Gastrocnemius medialis (tissue), 4 donors: ENCODE data around the gene KRT82. TPM values are rescaled to one million over a fixed set of nuclear protein-coding genes. Genes with fewer than 3 reads are reported as not detected.

Source experiments
- ATAC-seq, 2 donors: fragments of 150-250 bp; one replicate each; pipeline ENCODE4 v1.9.1; 2016
- DNase-seq, 2 donors: peaks; one replicate each; pipeline ENCODE4 v3.0.0-alpha.2; 2019
- H3K27ac ChIP-seq, 4 donors: fragments of 200-600 bp; sonication (generic); 1 replicate in 1 of 4; 2 replicates in 3 of 4; pipeline ENCODE4 v1.5.1; 2016 to 2018; ENCODE audit warnings: mild to moderate bottlenecking in 2 of 4, moderate library complexity in 1 of 4
- H3K27me3 ChIP-seq, 3 donors: fragments of 200-600 bp; sonication (generic) in 2 of 3; 1 replicate in 1 of 3; 2 replicates in 2 of 3; pipeline versions ENCODE4 v1.5.1 to v1.6.0; 2016 to 2019; ENCODE audit warnings: mild to moderate bottlenecking in 1 of 3, moderate library complexity in 1 of 3
- H3K36me3 ChIP-seq, 2 donors: fragments of 200-600 bp; sonication (generic) in 1 of 2; one replicate each; pipeline ENCODE4 v1.5.1; 2017 to 2018
- H3K4me1 ChIP-seq, 2 donors: fragments of 200-600 bp; sonication (generic) in 1 of 2; one replicate each; pipeline ENCODE4 v1.5.1; 2016 to 2017; ENCODE audit warnings: mild to moderate bottlenecking in 2 of 2
- H3K4me3 ChIP-seq, 4 donors: fragments of 200-600 bp; sonication (generic) in 3 of 4; 1 replicate in 1 of 4; 2 replicates in 3 of 4; pipeline ENCODE4 v1.5.1; 2016 to 2019; ENCODE audit warnings: mild to moderate bottlenecking in 2 of 4
- H3K9me3 ChIP-seq, 3 donors: fragments of 200-600 bp; sonication (generic) in 2 of 3; 1 replicate in 1 of 3; 2 replicates in 2 of 3; pipeline ENCODE4 v1.5.1; 2016 to 2019
- POLR2A ChIP-seq, 2 donors: fragments of 450-650 bp; IDR thresholded peaks; one replicate each; pipeline ENCODE4 v1.6.1; 2017; ENCODE audit warnings: antibody characterized with exemption in 2 of 2, mild to moderate bottlenecking in 2 of 2, moderate library complexity in 2 of 2
- in situ Hi-C, 4 donors: fragments of 200-750 bp; cut with MboI; loops; one replicate each; pipeline versions ENCODE4 v1.15.0 to v1.8.0; 2017; ENCODE audit warnings: low sequenced_read_pairs in 4 of 4
- intact Hi-C: fragments of 100-400 bp; cut with DNase I; formaldehyde crosslinking; loops from one replicate; pipeline ENCODE4 v1.15.1; 2023; ENCODE audit warnings: low total_unique reads
- total RNA-seq, 4 donors: library from RNA; depleted of rRNA; stranded (reverse); fragments of >200 nt; gene quantifications; one replicate each; pipeline versions ENCODE4 v1.1.0 to v1.2.3, GENCODE V29; 2016
- TF ChIP-seq, protein P1 (sequence below), 5 experiments: fragments of 450-650 bp in 3 of 5; fragments of 200-600 bp in 2 of 5; sonication (generic) in 2 of 5; IDR thresholded peaks in 4 of 5; conservative IDR thresholded peaks in 1 of 5; 1 replicate in 4 of 5; 2 replicates in 1 of 5; pipeline ENCODE4 v1.5.1; 2016 to 2019; ENCODE audit warnings: antibody characterized with exemption in 5 of 5, mild to moderate bottlenecking in 3 of 5, moderate library complexity in 3 of 5

KRT82 gene
- total RNA-seq, 4 donors from 2014 or later: not detected

DNA sequence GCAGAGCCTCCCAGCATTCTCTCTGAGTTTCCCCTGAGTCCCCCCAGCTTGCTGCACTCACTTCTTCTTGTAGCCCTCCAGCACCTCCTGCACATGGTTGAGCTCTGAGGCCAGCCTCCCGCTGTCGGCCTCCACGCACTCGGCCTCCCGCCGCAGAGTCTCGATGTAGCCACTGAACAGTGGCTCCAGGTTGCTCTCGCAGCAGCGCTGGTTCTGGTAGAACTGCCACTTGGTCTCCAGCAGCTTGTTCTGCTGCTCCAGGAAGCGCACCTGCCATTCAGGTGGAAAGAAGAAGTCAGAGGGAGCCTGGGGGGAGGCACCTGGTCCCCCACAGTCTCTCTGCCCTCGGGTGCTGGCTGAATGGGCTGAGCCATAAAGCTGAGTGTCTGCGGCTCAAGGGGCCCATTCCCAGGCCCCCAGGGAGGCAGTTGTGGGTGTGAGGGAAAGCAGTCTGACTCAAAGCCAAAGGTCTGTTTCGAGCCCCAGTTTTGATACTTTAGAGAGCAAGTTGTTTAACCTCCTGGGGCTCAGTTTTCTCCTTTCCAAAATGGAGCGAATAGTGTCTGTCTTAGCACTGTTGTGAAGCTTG lies 41.1 kb downstream of the KRT82 start:
- Histone ChIP-seq H3K4me1 (no peaks in the 10 kb centered on the region), H3K36me3 (no peaks in the 10 kb centered on the region), H3K27ac (no peak overlapping the region), H3K27me3 (peaks cover 0 to 2% (median 0%) of the 10 kb centered on the region in 3 donors), H3K9me3 (no peaks in the 10 kb centered on the region), H3K4me3 (no peak overlapping the region)
- ATAC-seq (no peak), DNase-seq (no peak)
- in situ Hi-C loops: loop anchor here in 1 of 4 donors (10.0 kb wide), 1 partner anchor 520 kb away; no protein-coding TSS in a partner anchor
- intact Hi-C loops: no loop called here
- TF ChIP-seq POLR2A (IDR thresholded peaks at IDR 0.05): no peak
- TF ChIP-seq, protein P1, sequence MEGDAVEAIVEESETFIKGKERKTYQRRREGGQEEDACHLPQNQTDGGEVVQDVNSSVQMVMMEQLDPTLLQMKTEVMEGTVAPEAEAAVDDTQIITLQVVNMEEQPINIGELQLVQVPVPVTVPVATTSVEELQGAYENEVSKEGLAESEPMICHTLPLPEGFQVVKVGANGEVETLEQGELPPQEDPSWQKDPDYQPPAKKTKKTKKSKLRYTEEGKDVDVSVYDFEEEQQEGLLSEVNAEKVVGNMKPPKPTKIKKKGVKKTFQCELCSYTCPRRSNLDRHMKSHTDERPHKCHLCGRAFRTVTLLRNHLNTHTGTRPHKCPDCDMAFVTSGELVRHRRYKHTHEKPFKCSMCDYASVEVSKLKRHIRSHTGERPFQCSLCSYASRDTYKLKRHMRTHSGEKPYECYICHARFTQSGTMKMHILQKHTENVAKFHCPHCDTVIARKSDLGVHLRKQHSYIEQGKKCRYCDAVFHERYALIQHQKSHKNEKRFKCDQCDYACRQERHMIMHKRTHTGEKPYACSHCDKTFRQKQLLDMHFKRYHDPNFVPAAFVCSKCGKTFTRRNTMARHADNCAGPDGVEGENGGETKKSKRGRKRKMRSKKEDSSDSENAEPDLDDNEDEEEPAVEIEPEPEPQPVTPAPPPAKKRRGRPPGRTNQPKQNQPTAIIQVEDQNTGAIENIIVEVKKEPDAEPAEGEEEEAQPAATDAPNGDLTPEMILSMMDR (IDR thresholded peaks at IDR 0.05 in 4 of 5, conservative IDR thresholded peaks at IDR 0.05 in 1 of 5): no peak

DNA sequence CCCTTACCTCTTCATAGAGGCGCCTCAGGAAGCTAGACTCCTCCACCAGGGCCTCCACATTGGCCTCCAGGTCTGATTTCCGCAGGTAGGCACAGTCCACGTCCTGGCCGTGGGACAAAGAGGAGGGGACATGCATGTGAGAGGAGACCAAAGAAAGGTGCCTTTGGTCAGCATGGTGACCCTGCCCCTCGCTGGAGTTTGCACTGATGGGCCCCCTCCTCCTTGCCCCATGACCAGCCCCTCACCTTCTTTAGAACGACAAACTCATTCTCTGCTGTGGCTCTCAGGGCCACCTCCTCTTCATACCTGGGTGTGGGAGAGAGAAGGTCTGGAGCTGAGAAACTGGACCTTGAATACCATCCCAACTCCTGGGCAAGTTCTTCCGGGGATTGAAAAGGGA lies 42.1 kb downstream of the KRT82 start:
- intact Hi-C loops (no loop called here), in situ Hi-C loops (loop anchor here in 1 of 4 donors (10.0 kb wide), 1 partner anchor 521 kb away; no protein-coding TSS in a partner anchor)
- no peaks in the 10 kb centered on the region for H3K4me1 ChIP-seq
- peaks cover 0 to 2% (median 0%) of the 10 kb centered on the region in 3 donors for H3K27me3 ChIP-seq
- no peaks in the 10 kb centered on the region for H3K36me3 ChIP-seq
- no peak overlapping the region for H3K4me3 ChIP-seq
- no peak overlapping the region for H3K27ac ChIP-seq
- no peak for TF ChIP-seq POLR2A (IDR thresholded peaks at IDR 0.05)
- TF ChIP-seq, protein P1 (IDR thresholded peaks at IDR 0.05 in 4 of 5, conservative IDR thresholded peaks at IDR 0.05 in 1 of 5): no peak
- ATAC-seq (no peak), DNase-seq (no peak)
- H3K9me3 ChIP-seq: no peaks in the 10 kb centered on the region

DNA sequence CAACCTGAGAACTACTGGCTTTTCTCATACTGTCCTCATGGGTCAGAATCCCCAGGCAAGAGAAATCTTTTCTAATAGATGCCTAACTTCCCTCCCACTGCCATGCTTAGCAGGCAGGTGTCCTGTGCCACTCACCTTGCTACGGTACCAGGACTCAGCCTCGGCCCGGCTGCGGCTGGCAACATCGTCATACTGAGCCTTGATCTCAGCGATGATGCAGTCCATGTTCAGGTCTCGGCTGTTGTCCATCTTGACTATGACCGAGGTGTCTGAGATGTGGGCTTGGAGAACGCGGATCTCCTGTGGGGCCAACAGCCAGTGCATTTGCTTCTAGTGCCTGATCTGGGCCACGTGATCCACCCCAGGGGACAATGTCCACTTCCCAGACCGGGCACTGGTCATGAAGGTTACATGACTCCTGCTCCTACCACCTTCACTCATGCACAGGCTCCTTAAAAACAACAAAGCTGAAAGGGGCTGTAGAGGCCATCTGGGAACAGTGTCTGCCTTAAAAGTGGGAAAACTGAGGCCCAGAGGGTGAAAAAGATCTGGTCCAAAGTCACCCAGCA lies 42.9 kb downstream of the KRT82 start:
- intact Hi-C loops: no loop called here

DNA sequence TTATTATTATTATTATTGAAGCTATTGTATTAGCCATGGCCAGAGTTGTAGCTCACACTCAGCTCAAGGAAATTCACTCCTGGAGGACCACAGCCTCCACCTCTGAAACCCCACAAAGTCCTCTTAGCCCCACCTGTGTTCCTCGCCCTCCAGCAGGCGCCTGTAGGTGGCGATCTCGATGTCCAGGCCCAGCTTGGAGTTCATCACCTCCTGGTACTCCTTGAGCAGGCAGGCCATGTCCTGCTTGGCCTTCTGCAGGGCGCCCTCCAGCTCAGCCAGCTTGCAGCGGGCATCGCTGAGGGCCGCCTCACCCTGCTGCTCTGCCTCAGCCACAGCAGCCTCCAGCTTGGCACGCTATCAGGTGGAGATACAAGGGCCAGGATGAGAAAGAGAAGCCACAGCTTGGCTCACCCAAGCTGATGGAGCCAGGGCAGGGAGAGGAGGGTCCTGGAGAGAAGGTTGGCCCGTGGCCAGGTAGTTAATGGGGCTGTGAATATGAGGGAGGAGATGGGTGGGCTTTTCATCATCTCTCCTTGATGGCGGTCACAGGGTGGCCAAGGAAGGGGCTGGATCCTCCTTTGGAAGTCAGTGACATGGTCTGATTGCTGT lies 43.9 kb downstream of the KRT82 start:
- TF ChIP-seq, protein P1 (IDR thresholded peaks at IDR 0.05 in 4 of 5, conservative IDR thresholded peaks at IDR 0.05 in 1 of 5): no peak
- TF ChIP-seq POLR2A (IDR thresholded peaks at IDR 0.05): no peak
- Histone ChIP-seq H3K4me3 (no peak overlapping the region), H3K27ac (no peak overlapping the region), H3K9me3 (no peaks in the 10 kb centered on the region), H3K4me1 (no peaks in the 10 kb centered on the region), H3K27me3 (peaks cover 0 to 2% (median 0%) of the 10 kb centered on the region in 3 donors), H3K36me3 (no peaks in the 10 kb centered on the region)
- no peak for DNase-seq
- in situ Hi-C loops (loop anchor here in 1 of 4 donors (10.0 kb wide), 1 partner anchor 523 kb away; no protein-coding TSS in a partner anchor), intact Hi-C loops (no loop called here)
- no peak for ATAC-seq

More for the DNA sequence above, 42.9 kb downstream of the KRT82 start:
- ATAC-seq (no peak), DNase-seq (no peak)
- in situ Hi-C loops: loop anchor here in 1 of 4 donors (10.0 kb wide), 1 partner anchor 522 kb away; no protein-coding TSS in a partner anchor
- no peak overlapping the region for H3K27ac ChIP-seq
- no peak overlapping the region for H3K4me3 ChIP-seq
- no peaks in the 10 kb centered on the region for H3K4me1 ChIP-seq
- H3K9me3 ChIP-seq: no peaks in the 10 kb centered on the region
- H3K36me3 ChIP-seq: no peaks in the 10 kb centered on the region
- TF ChIP-seq, protein P1 (IDR thresholded peaks at IDR 0.05 in 4 of 5, conservative IDR thresholded peaks at IDR 0.05 in 1 of 5): no peak
- no peak for TF ChIP-seq POLR2A (IDR thresholded peaks at IDR 0.05)
- H3K27me3 ChIP-seq: peaks cover 0 to 2% (median 0%) of the 10 kb centered on the region in 3 donors
